GM19099 (cell line): ENCODE measurements around the gene ZSWIM3.

Source experiments
- POLR2A ChIP-seq: IDR thresholded peaks from 3 replicates; pipeline ENCODE4 v1.6.1; 2011; ENCODE audit warnings: low read depth; ENCODE audit not compliant: insufficient read length; ENCODE audit errors: extremely low read depth

The ZSWIM3 gene

GRCh38 chr20:45845452-45845851, 12.0 kb upstream of the ZSWIM3 start:
- TF ChIP-seq POLR2A, result no peak

GRCh38 chr20:45848421-45848820, 9.0 kb upstream of the ZSWIM3 start:
- no peak for TF ChIP-seq POLR2A

- no peak for TF ChIP-seq POLR2A
Measured at GRCh38 chr20:45848969-45849582, 8.3 kb upstream of the ZSWIM3 start.

- no peak for TF ChIP-seq POLR2A
Measured at GRCh38 chr20:45850238-45850637, 7.2 kb upstream of the ZSWIM3 start.

GRCh38 chr20:45850926-45851325, 6.5 kb upstream of the ZSWIM3 start:
- TF ChIP-seq POLR2A, result no peak

- no peak for TF ChIP-seq POLR2A
Measured at GRCh38 chr20:45851501-45851900, 5.9 kb upstream of the ZSWIM3 start.

- no peak for TF ChIP-seq POLR2A
Measured at GRCh38 chr20:45852326-45852725, 5.1 kb upstream of the ZSWIM3 start.

- TF ChIP-seq POLR2A, result no peak
Measured at GRCh38 chr20:45853484-45853883, 3.9 kb upstream of the ZSWIM3 start.

GRCh38 chr20:45857882-45858216, 435 bp downstream of the ZSWIM3 start:
- TF ChIP-seq POLR2A, result peak; percentile 8

GRCh38 chr20:45859916-45860315, 2.5 kb downstream of the ZSWIM3 start:
- no peak for TF ChIP-seq POLR2A

GRCh38 chr20:45860560-45861220, 3.3 kb downstream of the ZSWIM3 start:
- no peak for TF ChIP-seq POLR2A

- TF ChIP-seq POLR2A, result no peak
Measured at GRCh38 chr20:45861221-45862075, 4.0 kb downstream of the ZSWIM3 start.

GRCh38 chr20:45863543-45864470, 6.4 kb downstream of the ZSWIM3 start:
- no peak for TF ChIP-seq POLR2A

GRCh38 chr20:45866454-45866853, 9.0 kb downstream of the ZSWIM3 start:
- no peak for TF ChIP-seq POLR2A

- no peak for TF ChIP-seq POLR2A
Measured at GRCh38 chr20:45867136-45867818, 9.9 kb downstream of the ZSWIM3 start.

- TF ChIP-seq POLR2A, result no peak
Measured at GRCh38 chr20:45867819-45868176, 10.4 kb downstream of the ZSWIM3 start.
